HG03039 (cell line): Measurements from ENCODE around the gene ITGAD.

ENCODE experiments used
- ATAC-seq: cut with Tn5 transposase; IDR thresholded peaks from one replicate; pipeline ENCODE4 v1.9.1; 2021; ENCODE audit warnings: mild to moderate bottlenecking, moderate library complexity; ENCODE audit not compliant: unreplicated experiment

The ITGAD gene

DNA sequence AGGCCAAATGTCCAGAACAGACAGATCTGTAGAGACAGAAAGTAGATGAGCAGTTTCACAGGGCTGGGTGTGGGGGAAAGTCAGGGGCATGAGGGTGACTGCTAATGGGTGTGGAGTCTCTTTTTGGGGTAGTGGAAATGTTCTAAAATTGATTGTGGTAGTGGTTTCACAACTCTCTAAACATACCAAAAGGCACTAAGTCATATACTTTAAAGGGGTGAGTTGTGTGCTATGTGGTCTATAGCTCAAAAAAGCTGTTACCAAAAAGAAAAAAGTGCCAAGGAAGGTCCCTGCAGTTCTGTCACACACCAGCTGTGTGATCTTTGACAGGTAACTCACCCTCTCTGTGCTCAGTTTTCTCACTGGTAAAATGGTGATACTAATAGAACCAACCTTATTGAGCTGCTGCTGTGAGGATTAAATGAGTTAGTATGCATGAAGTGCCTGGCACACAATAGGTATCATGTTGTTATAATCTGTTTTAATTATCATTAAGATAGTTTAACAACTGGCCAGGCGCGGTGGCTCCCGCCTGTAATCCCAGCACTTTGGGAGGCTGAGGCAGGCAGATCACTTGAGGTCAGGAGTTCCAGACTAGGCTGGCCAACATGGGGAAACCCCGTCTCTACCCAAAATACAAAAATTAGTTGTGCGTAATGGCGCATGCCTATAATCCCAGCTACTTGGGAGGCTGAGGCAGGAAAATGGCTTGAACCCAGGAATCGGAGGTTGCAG lies 27.8 kb upstream of the ITGAD start:
- no peak for ATAC-seq

DNA sequence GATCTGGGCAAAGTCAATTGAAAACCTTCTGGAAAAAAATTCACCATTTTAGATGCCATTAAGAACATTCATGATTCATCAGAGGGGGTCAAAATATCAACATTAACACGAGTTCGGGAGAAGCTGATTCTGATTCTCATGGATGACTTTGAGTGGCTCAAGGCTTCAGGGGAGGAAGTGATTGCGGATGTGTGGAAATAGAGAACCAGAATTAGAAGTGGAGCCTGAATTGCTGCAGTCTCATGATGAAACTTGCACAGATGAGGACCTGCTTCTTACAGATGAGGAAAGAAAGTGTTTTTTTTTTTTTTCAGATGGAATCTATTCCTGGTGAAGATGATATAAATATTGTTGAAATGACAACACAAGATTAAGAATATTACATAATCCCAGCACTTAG lies 25.3 kb upstream of the ITGAD start:
- no peak for ATAC-seq

DNA sequence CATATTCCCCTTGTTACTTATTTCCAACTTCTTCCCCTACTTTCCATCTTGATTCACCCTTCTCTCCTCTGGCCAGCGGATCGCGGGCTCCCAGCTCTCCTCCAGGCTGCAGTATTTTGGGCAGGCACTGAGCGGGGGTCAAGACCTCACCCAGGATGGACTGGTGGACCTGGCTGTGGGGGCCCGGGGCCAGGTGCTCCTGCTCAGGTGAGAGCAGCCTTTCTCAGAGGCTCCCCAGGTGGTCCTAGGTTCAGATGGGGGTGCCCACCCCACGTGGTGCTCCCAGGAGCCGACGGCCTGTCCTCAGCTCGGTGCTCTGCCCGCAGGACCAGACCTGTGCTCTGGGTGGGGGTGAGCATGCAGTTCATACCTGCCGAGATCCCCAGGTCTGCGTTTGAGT lies 22.1 kb upstream of the ITGAD start:
- no peak for ATAC-seq

DNA sequence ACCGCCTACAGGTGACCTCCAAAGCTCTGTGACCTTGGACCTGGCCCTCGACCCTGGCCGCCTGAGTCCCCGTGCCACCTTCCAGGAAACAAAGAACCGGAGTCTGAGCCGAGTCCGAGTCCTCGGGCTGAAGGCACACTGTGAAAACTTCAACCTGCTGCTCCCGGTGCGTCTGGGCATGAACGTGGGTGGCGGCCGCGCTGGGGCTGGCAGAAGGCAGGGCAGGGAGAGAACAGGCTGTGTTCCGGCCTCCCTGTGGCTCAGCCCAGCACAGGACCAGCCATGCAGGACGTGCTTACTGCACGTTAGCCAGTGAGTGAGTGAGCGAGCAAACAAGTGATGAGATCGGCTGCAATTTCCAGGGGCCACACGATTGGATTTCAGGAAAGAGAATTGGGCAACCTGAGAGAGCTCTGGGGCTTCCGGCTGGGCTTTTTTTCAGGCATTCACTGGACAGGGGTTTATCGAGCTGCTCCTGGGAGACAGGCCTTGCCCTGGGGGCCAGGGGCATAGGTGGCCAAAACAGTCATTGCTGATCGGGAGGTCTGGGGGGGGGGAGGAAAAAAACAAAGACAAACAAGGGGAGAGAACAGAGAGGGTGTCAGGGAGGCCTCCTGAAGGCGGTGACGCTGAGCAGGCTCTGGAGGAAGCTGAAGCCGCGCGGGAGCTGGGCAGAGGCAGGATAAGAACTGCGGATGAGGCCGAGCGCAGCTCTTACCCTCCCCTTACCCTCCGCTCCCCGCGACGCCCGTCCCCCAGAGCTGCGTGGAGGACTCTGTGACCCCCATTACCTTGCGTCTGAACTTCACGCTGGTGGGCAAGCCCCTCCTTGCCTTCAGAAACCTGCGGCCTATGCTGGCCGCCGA lies 21.3 kb upstream of the ITGAD start:
- ATAC-seq, result no peak

DNA sequence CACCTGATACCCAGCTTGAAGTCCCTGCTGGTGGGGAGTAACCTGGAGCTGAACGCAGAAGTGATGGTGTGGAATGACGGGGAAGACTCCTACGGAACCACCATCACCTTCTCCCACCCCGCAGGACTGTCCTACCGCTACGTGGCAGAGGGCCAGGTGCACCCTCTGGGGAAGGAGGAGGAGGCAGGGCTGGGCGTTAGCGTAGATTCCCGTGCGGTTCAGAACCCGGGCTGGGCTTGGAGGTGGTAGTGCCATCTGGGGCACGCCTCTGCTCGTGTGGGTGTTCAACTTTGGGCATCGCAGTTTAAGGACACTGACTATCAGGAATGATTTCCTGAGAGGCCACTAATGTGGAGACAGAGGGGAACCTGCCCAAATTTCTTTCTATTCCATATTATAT lies 19.9 kb upstream of the ITGAD start:
- ATAC-seq, result no peak

DNA sequence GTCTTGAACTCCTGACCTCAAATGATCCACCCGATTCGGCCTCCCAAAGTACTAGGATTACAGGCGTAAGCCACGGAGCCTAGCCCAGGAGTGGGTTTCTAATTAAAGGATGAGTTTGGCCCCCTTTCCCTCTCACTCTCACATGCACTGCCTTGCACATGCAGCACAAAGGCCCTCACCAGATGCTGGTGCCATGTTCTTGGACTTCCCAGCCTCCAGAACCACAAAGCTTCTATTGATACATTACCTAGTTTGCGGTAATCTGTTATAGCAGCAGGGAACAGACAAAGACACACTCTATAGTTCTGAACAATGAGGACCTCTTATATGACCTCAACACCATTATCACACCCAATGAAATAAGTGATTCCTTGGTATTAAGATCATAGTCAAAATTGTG lies 17.9 kb upstream of the ITGAD start:
- ATAC-seq, result no peak

DNA sequence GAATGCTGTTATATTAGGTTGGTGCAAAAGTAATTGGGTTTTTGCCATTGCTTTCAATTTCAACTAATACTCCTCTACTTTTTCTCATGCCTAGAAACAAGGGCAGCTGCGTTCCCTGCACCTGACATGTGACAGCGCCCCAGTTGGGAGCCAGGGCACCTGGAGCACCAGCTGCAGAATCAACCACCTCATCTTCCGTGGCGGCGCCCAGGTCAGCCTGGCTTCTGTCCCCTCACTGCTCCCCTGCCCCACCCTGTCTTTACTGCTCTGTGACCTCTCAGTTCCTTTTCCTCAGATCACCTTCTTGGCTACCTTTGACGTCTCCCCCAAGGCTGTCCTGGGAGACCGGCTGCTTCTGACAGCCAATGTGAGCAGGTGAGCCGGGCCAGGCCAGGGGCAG lies 16.4 kb upstream of the ITGAD start:
- no peak for ATAC-seq

DNA sequence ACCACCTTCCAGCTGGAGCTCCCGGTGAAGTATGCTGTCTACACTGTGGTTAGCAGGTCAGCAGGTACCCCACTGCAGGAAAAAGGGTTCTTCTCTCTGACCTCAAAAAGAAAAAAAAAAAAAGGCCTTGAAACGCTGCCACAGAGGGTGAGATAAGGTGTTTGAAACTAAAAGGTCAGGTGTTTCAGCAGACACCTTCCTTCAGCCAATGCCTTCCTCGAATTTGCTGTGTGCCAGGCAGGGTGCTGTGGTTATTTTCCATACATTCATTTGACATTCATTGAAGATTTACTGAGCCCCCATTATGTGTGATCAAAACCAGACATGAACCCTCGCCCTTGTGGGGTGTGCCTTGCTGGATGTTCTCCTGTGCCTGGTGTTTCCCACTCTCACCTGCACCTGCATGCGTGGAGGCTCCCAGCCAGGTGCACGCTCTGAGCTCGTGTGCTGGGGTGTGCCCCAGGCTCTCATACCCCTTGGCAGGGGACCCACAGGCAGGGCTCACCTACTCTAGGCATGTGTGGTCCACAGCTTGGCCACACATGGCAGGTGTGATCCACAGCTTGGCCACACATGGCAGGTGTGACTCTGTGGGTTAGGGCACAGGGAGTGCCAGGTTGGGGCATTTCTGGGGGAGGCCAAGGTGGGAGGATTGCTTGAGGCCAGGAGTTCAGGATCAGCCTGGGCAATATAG lies 15.8 kb upstream of the ITGAD start:
- no peak for ATAC-seq

DNA sequence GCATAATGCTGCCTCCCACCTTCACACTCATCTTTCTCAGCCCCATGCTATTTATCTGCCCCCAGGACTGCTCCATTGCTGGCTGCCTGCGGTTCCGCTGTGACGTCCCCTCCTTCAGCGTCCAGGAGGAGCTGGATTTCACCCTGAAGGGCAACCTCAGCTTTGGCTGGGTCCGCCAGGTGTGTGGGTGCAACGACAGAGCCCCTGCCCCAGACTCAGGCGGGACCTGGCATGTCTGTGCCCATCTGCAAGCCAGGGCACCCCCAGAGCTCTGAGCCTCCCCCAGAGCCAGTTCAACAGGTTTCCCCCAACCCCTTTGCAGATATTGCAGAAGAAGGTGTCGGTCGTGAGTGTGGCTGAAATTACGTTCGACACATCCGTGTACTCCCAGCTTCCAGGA lies 12.9 kb upstream of the ITGAD start:
- no peak for ATAC-seq

DNA sequence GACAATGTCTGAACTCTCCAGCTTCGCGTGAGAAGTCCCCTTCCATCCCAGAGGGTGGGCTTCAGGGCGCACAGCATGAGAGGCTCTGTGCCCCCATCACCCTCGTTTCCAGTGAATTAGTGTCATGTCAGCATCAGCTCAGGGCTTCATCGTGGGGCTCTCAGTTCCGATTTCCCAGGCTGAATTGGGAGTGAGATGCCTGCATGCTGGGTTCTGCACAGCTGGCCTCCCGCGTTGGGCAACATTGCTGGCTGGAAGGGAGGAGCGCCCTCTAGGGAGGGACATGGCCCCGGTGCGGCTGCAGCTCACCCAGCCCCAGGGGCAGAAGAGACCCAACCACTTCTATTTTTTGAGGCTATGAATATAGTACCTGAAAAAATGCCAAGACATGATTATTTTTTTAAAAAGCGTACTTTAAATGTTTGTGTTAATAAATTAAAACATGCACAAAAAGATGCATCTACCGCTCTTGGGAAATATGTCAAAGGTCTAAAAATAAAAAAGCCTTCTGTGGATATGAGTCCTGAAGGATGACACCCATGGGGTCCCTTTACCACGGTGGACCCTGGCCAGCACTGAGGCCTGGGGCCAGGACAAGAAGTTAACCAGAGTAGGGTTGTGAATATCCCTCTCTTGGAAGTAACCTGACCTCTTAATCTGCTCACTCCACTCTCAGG lies 10.5 kb upstream of the ITGAD start:
- ATAC-seq, result no peak

DNA sequence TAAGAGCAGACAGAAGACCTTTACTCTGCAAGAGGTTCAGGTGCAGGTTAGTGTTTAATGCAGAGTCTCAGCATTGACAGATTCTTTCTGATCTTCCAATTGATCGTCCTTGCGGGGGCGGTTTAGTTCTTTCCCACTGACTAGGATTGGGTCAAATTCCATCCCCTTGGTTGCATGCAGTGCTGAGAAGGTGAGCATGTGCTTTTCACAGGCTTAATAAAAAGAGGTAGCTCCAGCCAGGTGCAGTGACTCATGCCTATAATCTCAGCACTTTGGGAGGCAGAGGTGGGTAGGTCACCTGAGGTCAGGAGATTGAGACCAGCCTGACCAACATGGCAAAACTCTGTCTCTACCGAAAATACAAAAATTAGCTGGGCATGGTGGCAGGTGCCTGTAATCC lies 7.5 kb upstream of the ITGAD start:
- no peak for ATAC-seq

DNA sequence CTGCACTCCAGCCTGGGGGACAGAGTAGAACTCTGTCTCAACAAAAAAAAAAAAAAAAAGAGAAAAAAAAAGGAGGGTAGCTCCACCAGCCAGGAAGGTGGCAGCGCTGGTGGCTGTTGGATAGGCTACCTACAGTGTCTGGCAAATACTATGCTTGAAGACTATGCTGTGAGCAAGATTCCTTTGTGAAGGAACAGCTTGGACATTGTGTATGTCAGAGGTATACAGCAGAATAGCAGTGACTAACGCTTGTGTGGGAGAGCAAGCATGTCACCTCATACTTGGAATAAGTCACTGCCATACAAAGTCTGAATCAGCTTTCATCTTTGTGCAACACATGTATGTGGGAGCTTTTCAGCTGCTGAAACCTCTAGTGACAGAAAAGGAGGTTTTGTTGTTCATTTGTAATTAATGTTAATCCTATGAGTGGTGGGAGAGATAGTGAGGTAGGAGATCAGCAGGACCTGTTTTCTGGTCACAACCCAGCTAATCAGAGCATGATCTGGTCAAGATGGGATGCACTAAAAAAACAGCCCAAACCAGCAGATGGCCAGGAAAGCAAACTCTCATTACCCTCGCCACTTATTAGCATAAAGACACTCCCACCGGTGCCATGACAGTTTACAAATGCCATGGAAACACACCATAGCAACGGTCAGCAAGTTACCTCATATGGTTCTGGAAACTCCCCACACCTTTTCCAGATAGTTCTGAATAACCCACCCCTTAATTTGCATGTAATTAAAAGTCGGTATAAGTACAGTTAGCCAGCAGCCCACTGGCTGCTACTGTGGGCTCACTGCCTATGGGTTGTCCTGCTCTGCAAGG lies 6.8 kb upstream of the ITGAD start:
- peak; percentile 54 for ATAC-seq

DNA sequence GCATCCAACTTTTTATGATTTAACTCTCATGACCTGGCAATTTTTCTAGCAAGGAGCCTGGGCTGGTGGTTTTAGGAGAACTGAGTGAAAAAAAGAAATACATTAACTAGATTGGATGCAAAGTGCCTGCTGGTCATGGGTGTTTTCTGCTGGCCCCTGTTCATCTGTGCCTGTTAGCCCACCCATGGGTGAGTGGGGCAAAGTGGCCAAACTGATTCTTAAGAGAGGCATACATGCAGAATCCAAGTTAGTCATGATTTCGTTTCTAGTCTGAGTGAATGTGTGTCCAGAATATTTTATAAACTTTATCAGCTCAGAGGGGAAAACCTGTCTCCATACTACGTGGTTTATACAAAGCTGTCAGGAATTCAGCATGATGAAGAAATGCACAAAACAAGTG lies 4.6 kb upstream of the ITGAD start:
- no peak for ATAC-seq

DNA sequence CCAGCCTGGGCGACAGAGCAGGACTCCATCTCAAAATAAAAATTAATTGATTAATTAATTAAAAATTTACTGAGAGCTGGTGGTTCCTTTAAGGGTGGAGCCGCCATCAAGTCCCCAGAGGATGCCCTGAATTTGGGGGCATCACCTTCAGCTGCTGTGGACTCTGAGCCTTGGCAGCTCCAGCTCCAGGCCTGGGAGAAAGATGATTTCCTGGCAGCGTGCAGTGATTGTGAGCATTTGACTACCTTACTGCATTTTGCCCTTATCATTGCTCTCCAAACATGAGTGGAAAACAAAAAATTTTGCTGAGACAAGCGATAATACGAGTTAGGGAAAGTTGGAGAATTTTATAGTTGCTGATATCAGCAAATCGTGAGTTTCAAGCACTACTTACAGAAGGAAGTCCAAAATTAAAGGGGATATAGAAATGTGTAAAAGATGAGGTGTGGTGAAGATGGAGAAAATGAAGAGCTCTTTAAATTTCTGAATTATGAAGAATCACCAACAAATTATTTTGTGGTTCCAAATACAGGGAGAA lies 2.6 kb upstream of the ITGAD start:
- no peak for ATAC-seq

DNA sequence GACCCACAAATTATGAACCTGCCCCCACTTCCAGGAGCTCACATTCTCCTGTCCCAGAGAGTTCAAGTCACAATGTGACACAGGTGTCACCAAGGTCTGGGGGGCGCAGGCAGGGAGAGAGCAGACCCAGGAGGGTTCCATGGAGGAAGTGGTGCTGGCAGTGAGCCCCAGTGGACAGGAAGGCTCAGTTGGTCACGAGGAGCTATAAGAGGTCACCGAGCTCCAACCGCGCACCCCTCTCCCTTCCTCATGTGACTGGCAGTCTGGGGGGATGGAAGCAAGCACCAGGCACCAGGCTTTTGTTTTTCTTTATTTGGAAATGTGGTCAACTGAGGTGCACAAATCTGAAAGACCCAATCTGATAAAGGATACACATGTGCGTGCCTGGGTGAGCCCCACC lies 2.5 kb downstream of the ITGAD start:
- no peak for ATAC-seq

DNA sequence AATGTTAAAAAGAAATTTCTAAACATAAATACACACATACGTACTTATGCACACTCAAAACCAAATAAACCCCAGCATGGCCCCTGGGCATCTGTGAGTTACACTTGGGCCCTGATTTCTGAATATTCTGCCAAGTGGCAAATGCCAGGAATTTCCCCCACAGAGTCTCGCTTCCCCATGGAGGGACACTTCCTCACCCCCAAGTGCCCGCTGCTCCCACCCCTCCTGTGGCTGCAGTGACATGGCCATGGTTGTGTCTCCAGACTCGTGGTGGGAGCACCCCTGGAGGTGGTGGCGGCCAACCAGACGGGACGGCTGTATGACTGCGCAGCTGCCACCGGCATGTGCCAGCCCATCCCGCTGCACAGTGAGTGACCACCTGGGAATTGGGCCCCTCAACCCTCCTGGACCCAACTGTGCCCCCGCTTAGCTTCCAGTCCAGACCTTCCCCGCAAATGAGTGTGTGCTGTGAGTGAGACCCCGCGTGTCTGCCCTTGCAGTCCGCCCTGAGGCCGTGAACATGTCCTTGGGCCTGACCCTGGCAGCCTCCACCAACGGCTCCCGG lies 4.0 kb downstream of the ITGAD start:
- no peak for ATAC-seq

DNA sequence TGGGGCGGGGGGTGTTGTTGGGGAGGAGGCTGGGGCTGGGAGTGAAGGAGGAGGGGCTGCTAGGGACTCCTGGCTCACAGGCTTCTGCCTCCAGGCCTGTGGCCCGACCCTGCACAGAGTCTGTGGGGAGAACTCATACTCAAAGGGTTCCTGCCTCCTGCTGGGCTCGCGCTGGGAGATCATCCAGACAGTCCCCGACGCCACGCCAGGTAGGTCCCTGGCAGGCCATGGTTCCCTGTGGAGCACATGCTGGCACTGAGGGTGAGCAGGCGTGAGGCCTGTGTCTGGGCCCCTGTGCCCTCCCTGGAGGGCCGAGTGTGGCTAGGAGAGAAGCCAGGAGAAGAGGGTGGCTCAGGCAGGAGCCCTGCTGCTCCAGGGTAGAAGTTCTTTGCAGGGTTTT lies 4.6 kb downstream of the ITGAD start:
- ATAC-seq, result no peak

DNA sequence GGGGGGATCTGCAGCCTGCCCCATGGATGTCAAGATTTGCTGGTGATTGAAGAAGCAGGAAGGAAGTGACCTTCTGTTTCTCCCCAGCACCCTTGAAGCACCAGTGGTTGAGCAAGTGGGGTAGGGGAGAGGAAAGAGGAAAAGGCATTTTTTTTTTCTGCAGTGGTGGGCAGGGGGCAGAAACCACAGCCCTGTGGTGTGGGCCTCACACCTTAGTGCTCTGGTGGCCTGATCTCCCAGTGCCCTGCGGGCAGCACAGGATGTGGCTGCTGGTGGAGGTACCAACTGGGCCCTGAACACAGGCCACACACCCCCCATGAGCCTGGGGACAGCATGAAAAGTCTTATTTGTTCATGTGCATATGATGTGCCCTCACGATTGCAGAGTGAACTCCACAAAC lies 7.1 kb downstream of the ITGAD start:
- ATAC-seq, result no peak

DNA sequence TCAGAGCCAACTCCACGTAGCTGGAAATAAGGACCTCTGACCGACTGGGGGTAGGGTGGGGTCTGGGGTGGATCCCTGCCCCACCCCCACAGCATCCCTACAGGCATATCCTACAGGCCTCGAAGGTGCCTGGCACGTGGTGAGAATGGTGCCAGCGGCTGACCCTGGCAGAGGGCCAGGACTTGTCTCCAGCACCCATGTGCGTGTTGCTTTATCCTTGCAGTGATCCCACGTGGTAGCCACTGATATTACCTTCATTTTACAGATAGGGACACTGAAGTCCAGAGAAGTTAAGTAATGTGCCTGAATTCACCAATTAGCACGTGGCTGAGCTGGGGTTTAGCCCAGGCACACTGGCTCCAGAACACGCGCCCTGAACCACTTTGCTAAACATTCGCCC lies 8.3 kb downstream of the ITGAD start:
- ATAC-seq, result no peak

DNA sequence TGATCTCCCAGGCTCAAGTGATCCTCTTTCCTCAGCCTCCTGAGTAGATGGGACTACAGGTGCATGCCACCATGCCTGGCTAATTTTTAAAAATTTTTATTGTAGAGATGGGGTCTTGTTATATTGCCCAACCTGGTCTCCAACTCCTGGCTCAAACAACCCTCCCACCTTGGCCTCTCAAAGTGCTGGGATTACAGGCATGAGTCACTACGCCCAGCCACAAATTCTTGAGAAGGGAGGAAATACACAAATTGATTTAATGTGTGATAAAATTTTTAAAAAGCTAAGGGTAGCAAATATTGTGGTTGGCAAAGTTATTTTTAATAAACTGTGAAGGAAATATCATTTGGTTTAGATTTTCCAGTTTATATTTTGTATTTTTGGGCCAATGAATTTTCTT lies 9.6 kb downstream of the ITGAD start:
- no peak for ATAC-seq
